ENCODE results near the gene AKAP6.
"Not testable (repeated sequence)": the region's sequence is repeated elsewhere in the genome, so short reads cannot be mapped to it uniquely, and the experiment has no call there.

AKAP6 gene

DNA sequence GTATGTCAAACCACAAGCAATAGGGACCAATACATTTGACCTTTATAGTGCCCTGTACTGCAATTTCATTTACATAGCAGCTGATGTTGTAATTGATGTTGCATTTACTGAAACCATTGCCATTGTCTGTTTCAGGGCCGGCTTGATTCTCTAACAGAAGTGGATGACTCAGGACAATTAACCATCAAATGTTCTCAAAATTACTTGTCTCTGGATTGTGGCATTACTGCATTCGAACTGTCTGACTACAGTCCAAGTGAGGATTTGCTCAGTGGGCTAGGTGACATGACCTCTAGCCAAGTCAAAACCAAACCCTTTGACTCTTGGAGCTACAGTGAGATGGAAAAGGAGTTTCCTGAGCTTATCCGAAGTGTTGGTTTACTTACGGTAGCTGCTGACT lies 216.0 kb downstream of the AKAP6 start:
- no peak for DNase-seq

DNA sequence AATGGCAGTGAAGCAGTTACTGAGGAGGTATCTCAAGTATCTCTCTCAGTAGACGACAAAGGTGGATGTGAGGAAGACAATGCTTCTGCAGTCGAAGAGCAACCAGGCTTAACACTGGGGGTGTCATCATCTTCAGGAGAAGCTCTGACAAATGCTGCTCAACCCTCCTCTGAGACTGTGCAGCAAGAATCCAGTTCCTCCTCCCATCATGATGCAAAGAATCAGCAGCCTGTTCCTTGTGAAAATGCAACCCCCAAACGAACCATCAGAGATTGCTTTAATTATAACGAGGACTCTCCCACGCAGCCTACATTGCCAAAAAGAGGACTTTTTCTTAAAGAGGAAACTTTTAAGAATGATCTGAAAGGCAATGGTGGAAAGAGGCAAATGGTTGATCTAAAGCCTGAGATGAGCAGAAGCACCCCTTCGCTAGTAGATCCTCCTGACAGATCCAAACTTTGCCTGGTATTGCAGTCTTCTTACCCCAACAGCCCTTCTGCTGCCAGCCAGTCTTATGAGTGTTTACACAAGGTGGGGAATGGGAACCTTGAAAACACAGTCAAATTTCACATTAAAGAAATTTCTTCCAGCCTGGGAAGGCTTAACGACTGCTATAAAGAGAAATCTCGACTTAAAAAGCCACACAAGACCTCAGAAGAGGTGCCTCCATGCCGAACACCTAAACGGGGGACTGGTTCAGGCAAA lies 216.6 kb downstream of the AKAP6 start:
- no peak for DNase-seq

DNA sequence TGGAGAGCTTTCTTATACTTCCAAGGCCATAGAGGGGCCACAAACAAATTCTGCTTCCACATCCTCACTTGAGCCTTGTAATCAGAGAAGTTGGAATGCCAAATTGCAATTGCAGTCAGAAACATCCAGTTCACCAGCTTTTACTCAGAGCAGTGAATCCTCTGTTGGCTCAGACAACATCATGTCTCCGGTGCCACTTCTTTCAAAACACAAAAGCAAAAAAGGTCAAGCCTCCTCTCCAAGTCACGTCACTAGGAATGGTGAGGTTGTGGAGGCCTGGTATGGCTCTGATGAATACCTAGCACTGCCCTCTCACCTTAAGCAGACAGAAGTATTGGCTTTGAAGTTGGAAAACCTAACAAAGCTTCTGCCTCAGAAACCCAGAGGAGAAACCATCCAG lies 217.1 kb downstream of the AKAP6 start:
- DNase-seq: no peak

DNA sequence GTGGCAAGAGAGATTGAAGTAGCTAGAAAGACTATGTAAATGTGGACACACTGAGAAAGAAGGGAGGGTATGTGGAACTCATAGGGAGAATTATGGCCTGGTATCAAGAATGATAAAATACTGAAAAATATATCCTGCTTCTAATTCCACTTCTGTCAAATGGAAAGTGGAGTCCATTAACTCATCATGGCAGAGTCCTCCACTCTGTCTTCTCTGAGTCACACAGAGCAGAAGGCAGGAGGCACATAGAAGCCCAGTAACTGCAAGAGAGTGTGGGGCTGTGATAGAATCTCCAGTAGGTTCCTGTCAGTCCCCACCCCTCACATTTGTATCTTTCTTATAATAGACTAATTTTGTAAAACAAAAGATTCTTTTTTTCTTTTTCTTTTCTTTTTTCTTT lies 223.7 kb downstream of the AKAP6 start:
- no peak for DNase-seq

DNA sequence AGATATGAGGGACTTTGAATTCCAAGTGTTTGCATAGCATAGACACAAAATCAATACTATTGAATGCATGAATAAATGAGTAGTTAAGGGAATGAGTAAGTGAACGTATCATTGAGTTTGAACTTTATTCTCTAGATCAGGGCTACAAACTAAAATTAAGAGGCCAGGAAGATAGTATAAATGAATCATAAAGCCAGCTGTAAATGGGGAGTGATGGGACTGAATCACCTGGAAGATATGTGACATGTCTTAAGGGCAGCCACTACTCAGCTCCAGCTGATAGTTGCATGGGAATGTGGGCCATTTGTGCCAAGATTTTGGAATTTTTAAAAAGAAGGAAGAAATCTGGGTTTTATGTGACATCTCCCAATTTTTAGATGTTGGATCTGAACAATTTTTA lies 229.9 kb downstream of the AKAP6 start:
- no peak for DNase-seq

DNA sequence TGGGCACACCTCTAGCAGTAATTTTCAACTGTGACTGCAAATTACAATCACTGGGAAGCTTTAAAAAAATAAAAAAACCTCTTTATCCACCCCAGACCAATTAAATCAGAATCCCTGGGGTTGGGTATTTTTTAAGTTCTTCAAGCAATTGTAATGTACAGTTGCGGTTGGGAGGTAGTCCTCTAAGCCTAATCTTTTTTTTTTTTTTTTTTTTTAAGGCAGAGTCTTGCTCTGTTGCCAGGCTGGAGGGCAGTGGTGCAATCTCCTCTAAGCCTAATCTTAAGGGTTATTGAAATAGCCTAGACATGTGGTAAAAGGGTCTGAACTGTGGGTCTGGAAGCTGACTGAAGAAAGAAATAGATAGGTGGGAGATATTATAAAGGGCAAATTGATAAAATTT lies 230.5 kb downstream of the AKAP6 start:
- DNase-seq: no peak

DNA sequence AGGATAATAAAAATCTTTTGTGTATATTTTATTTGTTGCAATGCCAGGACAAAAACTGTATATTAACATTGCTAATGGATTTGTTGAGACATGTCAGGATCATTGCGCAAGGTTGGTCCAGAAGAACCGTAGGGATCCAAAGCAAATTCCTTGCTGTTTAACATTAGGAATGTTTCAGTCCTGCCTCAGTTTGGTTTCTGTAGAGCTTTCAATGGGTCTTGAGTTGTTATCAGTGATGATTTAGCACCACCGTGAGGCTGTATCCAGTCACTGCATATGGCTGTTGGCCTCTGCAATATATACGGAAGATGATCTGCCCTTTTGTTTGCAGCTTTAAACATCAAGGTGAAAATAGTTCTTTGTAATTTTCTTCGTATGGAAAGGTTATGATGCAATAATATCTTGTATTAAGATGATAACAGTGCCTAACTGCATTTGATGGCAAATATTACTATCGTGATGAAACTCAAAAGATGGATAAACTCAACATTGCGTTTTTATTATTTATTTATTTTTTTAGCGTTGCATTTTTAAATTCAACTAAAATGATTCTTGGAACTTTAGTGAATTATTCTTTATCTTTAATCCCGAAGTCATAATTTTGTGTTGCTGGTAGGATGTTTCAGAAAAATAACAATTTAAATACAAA lies 231.2 kb downstream of the AKAP6 start:
- peak; percentile 17 to 22 for DNase-seq

DNA sequence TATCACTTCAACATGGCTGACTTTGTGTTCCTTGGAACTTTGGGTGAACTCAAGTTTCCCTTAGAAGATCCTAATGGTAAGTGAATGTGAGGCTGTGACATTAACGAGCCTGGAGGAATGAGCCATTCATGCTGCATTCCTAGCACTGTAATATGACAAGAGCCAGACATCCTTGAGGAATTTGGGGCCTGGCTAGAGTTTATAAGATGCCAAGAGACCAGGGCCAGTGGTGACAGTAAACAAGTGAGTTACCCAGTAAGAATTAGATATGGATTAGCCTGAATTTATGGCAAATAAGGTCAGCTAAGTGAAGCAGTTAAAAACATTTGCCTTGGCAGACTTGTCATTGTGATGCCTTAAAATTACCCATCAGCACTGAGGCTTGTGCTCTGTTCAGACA lies 232.4 kb downstream of the AKAP6 start:
- DNase-seq: no peak

DNA sequence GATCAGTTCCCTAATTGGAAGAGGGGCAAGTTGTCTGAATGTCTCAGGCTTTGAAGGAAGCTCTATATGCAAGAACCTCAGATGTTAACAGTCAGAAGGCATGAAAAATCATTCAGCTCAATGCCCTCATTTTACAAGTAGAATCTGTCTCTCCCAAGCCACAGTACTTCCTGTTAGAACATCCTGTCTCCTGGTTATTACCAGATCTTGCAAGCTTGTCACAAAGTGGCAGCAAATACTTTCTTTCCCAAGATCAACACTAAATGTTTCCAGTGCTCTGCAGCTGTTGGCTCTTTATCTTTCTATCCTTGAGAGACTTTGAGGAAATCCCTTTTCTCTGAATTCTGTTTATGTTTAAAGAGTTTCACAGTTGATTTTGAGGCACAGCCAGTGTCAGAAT lies 235.5 kb downstream of the AKAP6 start:
- no peak for DNase-seq

DNA sequence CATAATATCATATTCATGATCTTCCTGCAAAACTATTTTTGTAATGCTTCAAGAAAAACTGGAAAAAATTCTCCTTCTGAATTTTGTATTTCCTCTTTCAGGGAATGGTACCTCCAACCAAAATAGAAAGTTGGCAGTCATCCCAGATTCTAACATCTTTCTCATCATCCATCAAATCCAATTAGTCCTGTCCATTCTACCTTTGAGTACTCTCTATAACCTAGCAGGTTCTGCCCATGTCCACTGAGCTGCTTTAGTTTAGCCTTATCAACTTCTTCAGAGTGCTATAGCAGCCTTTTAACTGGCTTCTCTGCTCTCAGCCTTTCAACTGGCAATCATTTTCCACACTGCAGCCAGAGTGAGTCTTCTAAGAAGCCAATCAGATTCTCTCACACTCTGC lies 236.2 kb downstream of the AKAP6 start:
- DNase-seq: no peak

DNA sequence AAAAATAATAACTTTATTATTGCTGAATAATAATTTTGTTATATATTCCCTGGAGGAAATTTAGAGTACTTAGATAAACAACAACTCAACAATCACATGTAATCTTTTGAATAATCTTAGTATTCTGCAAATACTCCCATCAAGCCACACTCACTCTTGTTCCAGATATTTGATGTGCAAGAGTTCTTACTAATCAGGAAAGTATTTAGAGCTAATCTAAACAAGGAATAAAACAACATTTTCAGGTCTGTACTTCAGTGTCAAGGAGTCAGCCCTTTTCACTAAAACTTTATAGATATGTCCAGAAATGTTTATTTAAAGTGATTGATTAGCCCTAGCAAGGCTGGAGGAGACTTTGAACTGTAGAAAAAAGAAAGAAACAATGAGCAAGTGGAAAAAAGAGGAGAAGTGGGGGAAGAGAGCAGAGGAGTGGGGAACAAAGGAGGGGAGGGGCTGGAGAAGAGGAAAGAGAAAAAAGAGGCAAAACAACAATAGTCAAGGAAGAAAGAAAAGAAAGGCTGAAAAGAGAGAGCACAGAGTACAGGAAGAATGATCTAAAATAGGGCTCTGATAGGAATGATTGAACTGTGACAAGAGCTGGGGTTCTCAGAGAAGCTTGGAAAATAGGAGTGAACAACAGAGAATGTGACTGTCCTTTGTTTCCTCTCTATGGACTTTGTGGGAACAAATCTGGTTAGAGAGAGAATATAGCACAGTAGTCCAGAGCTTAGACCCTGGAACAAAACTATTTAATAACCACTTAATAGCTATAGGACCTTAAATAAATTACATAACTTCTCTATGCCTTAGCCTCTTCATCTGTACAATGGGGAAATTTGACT lies 238.7 kb downstream of the AKAP6 start:
- no peak for DNase-seq

DNA sequence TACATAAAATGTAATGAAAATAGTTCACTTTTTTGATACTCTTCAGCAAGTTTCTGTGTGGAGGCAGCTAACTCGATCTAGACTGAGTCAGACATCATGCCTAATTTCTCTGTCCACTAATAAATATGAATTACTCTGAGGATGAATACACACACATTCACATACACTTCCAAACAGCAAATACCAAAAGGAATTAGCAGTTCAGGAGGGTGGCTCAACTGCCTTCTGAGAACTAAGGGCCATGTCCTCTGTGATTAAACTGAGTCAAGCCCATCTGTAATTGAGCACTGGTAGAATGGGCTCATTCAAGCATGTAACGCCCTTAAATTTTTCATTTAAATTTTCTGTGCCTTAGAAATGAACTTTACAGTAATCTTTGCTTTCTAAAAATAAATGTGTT lies 242.5 kb downstream of the AKAP6 start:
- DNase-seq: no peak

DNA sequence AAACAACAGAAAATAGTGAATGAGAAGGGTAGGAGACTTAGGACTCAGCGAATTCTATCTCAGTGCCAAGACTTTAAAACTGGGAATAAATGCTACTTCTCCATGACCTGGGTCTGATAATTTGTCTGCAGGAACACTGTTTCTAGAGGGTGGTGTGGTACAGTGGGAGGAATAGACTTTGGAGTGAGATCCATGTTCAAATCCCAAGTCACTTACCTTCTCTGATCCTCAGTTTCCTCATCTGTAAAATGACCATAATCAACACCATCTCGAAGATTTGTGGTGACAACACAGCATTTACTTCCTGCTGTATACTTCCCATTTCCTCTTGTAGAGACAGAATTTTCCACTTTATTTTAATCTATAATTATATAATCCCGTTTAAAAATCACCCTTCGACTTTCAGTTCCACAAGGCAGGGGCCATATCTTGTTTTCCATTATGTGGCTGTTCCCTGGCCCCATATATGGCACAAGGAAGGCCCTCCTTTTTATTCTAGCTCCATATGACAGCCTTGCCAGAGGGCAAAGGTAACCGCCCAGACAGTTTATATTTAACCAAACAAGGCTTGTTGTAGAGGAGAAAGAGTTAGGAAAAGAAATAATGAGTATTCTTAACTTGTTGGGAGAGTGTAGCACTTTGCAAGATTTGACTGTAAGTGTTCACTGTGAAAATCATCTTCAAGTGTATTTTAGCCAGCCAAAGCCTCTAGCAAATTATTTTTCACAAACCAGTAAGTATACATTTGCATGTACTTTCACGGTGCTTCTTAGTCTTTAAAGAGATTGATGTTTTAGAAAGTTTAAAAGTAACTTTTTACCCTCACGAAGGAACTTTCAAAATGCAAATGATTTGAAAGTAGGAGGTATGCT lies 243.1 kb downstream of the AKAP6 start:
- no peak for DNase-seq

DNA sequence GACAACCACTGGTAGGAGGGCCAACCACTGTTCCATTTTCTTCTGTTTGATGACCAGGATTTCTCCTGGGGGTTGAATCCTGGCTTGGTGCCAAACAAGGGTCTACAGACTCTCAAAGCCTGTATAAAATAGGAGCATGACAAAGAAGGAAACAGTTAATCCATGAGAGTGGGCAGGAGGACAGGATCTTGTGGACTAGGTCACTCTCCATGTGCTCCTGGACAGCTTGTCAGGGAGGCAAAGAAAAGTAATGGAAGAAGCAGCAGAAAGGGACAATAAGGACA lies 243.7 kb downstream of the AKAP6 start:
- DNase-seq: no peak

DNA sequence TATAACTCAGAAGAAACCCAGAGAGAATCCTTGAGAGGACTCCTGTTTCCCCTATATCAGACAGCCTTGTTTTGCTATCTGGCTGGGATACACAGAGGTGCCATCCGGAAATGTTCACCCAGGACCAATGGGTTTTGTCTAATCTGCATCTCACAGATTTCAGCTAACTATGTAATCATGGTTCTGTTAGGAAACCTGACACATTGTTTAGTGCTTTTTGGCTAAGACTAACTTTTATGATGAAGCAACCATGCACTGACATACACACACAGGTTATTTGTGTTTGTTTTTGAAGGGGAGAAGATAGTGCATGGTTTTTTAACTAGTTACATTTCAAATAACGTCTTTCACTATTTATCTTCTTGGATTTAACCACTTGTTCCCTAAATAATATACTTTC lies 245.2 kb downstream of the AKAP6 start:
- DNase-seq: no peak

DNA sequence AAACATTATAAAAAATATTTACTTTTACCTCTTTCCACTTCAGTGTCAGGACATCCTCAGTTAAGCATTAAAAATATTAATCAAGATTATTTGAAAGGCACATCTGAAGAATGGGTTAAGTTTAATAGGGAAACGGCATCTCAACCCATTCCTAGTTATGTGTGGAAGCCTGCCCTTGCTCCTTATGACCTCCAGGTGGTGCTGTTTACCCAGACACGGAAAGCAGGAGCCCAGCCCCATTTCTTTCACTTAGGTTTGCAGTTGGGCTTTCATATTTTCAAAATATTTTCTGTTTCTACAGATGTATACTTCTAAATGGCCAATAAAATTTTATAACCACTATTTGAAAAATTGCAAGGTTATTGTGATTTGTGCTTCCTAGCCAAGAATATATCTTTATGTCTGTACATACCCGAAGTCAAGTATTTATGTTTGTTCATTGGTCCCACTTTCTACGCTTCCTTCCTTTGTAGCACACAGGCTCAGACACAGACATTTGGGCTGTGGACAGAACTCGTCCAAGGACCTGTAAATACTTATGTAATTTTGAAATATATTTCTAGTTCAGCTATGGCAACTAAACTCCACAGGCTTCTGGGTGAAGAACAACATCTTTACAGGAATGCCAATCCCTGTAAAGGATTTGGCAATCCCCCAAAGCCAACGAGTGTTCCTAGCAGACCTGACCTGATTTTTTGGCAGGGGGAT lies 247.1 kb downstream of the AKAP6 start:
- peak; percentile 17 to 29 for DNase-seq

DNA sequence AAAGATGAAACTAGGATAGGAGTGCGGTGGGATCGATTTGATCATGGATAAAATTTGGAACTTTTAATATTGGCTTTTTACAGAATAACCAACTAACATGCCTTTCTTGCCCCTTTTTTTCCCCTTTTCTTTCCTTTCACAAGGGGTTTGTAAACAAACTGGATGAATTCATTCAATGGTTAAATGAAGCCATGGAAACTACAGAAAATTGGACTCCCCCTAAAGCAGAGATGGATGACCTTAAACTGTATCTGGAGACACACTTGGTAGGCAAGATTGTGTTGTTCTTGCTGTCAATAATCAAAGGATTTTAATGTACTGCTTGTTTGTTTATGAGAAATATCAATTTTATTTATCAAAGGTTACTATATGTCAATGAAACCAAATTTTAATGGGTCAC lies 247.9 kb downstream of the AKAP6 start:
- DNase-seq: no peak

DNA sequence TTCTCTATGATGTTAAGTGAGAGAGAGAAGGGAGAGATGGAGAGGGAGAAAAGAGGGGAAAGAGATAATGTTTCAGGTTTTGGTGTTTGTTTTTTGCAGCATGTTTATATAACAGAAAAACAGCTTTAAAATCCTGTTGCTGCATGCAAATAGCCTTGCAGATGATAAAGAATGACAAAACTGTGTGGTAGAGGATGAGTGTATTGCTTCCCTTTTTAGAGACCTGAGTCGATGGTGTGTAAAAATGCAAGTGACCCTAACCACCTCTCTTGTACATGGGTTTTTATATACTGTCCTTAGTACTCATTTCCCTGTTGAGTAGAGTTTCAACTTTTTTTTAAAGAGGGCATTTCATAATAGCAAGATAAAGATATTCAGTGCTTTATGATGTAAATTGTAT lies 249.1 kb downstream of the AKAP6 start:
- no peak for DNase-seq

DNA sequence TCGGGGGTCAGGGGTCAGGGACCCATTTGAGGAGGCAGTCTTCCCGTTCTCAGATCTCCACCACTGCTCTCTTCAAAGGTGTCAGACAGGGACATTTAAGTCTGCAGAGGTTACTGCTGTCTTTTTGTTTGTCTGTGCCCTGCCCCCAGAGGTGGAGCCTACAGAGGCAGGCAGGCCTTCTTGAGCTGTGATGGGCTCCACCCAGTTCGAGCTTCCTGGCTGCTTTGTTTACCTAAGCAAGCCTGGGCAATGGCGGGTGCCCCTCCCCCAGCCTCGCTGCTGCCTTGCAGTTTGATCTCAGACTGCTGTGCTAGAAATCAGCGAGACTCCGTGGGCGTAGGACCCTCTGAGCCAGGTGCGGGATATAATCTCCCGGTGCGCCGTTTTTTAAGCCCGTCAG lies 254.3 kb downstream of the AKAP6 start:
- not testable (repeated sequence) for DNase-seq

DNA sequence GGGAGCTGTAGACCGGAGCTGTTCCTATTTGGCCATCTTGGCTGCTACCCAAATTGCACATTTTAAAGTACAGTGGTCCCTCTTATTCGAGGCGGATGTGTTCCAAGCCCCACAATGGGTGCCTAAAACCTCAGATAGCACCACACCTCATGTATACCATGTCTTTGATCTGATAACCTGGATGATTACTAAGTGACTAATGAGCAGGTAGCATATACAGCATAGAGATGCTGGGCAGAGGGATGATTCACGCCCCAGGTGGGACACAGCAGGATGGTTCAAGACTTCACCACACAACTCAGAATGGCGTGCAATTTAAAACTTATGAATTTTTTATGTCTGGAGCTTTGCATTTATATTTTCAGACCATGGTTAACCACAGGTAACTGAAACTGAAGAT lies 255.0 kb downstream of the AKAP6 start:
- no peak for DNase-seq

DNA sequence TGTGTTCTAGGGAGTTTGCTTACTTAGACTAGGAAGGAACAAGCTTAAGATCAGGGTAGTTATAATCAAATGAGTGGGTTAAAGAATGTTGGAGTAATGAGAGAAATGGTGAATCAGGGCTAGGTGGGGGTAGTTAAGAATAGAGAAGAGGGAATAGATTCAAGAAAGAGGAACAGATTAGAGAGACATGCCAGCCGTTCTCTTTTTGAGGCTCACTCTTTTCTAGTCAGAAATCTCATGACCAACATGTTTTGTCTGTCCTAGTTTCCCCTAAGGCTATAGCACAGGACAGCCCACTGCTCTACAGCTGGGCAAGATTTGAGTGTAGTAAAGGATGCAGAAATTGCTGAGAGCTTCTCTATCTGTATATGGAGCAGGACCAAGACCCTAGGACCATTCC lies 258.4 kb downstream of the AKAP6 start:
- no peak for DNase-seq

DNA sequence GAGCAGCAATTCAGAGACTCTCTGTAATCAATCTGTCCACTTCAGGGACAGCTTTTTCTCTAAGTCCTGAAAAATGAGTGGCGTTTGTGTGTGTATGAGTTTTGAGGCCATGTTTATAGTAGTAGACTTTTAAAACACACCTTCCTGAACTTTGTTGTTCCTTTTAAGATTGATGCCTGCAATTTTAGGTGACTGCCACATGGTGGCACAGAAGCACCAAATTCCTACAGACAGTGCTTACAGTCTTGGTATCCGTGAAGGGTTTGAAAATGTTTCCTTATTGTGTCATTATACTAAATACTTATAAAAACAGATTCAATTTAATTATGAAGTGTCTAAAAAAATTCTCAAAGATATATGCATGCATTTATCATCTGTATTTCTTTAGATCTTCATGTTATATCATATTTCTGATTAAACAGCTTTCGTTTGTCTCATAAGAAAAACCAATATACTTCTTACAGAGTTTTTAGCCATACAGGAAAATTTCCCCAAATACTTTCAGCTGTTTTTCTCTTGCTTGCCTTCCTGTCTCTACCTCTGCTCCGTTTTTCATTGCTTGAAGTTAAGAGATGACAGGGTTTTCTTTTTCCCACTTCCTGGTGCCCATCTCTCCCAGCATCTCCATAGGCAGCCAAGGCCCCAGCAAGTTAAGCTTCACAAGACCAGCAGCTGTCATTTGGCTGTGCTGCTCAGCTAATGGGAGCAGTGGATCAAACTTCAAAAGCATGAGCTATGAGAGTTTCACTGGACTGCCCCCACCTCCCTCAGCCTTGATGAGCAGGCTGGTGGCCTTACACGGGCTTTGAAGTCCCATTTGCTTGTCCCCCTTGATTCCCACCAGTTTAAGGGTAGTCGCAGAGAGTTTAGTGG lies 259.6 kb downstream of the AKAP6 start:
- no peak for DNase-seq

All from stimulated activated CD4-positive, alpha-beta T cell treated with anti-CD3 and anti-CD28 coated beads, Interleukin-2, amount 100 ng/mL, for 24 hours (primary cell).